Adrenal gland (tissue), 12 donors: ENCODE measurements around the gene LRRC31. TPM values are rescaled to one million over a fixed set of nuclear protein-coding genes. Genes with fewer than 3 reads are reported as not detected.

Source experiments
- DNase-seq, 7 donors: peaks; one replicate each; pipeline ENCODE4 v3.0.0-alpha.2; 2019 to 2020
- H3K27ac ChIP-seq, 5 donors: fragments of 200-600 bp; sonication (generic) in 4 of 5; 1 replicate in 3 of 5; 2 replicates in 2 of 5; pipeline versions ENCODE4 v1.5.1 to v1.8.0; 2016 to 2020; ENCODE audit warnings: mild to moderate bottlenecking in 1 of 5
- H3K27me3 ChIP-seq: fragments of 200-600 bp; 2 replicates; pipeline ENCODE4 v1.8.0; 2021
- H3K36me3 ChIP-seq, 2 donors: fragments of 200-600 bp; replicated peaks in 1 of 2; 1 replicate in 1 of 2; 2 replicates in 1 of 2; pipeline versions ENCODE4 v1.5.1 to v1.8.0; 2018 to 2022
- H3K4me1 ChIP-seq, 2 donors: fragments of 200-600 bp; replicated peaks in 1 of 2; 1 replicate in 1 of 2; 2 replicates in 1 of 2; pipeline versions ENCODE4 v1.5.1 to v1.8.0; 2018 to 2021
- H3K4me3 ChIP-seq, 4 donors: fragments of 200-600 bp; sonication (generic) in 3 of 4; one replicate each; pipeline ENCODE4 v1.5.1; 2016 to 2018
- H3K9me3 ChIP-seq, 3 donors: fragments of 200-600 bp; sonication (generic) in 1 of 3; replicated peaks in 1 of 3; 1 replicate in 2 of 3; 2 replicates in 1 of 3; pipeline versions ENCODE4 v1.5.1 to v1.8.0; 2016 to 2021
- POLR2A ChIP-seq, 2 donors: fragments of 450-650 bp; IDR thresholded peaks; one replicate each; pipeline ENCODE4 v1.6.1; 2017; ENCODE audit warnings: antibody characterized with exemption in 2 of 2, mild to moderate bottlenecking in 2 of 2, moderate library complexity in 1 of 2
- WGBS, 4 donors: extraction: QIAGEN DNeasy Blood & Tissue Kit in 2 of 4; methylation state at CpG; one replicate each; pipeline versions ENCODE4 v1.1.5 to v1.1.7; 2013 to 2017; 5-methylcytosine and 5-hydroxymethylcytosine counted together
- intact Hi-C, 2 donors: fragments of 100-400 bp; cut with DNase I; formaldehyde crosslinking; loops; one replicate each; pipeline versions ENCODE4 v1.14.1 to v1.15.0; 2022 to 2023
- polyA plus RNA-seq, 3 donors: library from polyadenylated mRNA; stranded (reverse); fragments of 200-250 nt in 2 of 3; fragments of 350-450 nt in 1 of 3; fragmentation: Illumina TruSeq in 1 of 3; extraction: RNeasy Lipid Tissue Mini Kit (QIAGEN cat#74804) in 1 of 3; gene quantifications; one replicate each; pipeline ENCODE4 v1.2.3, GENCODE V29; 2013 to 2014
- total RNA-seq, 9 donors: library from RNA; depleted of rRNA in 4 of 9; stranded (reverse); fragments of >200 nt in 4 of 9; fragments of 120-200 nt in 1 of 9; fragmentation: NEBNext Ultra II Directional in 1 of 9; extraction: Animal tissue kit (Norgen Biotek cat#: 25700) in 1 of 9; gene quantifications; one replicate each; pipeline versions ENCODE4 v1.1.0 to v1.2.4, GENCODE V29; 2013 to 2023
- TF ChIP-seq, protein P1 (sequence below), 6 experiments: fragments of 450-650 bp in 4 of 6; fragments of 200-600 bp in 2 of 6; sonication (generic) in 1 of 6; IDR thresholded peaks; 1 replicate in 5 of 6; 2 replicates in 1 of 6; pipeline versions ENCODE4 v1.5.1 to v1.8.0; 2016 to 2021; ENCODE audit warnings: antibody characterized with exemption in 6 of 6, mild to moderate bottlenecking in 2 of 6, moderate library complexity in 1 of 6
- donor health status: healthy with polysubstance abuse.
- donor health status: Bipolar disorder and iron deficiency.
- donor health status: DM: yes; HTN: yes; CAD: no.
- donor health status: DM: no; HTN: no; CAD: no.
- donor health status: DM: no; HTN: no; CAD: no.
- donor health status: DM: yes; HTN: yes; CAD: no.

The LRRC31 gene
- total and polyA plus RNA-seq, 12 donors, result 0.06 TPM; not detected in 11

DNA sequence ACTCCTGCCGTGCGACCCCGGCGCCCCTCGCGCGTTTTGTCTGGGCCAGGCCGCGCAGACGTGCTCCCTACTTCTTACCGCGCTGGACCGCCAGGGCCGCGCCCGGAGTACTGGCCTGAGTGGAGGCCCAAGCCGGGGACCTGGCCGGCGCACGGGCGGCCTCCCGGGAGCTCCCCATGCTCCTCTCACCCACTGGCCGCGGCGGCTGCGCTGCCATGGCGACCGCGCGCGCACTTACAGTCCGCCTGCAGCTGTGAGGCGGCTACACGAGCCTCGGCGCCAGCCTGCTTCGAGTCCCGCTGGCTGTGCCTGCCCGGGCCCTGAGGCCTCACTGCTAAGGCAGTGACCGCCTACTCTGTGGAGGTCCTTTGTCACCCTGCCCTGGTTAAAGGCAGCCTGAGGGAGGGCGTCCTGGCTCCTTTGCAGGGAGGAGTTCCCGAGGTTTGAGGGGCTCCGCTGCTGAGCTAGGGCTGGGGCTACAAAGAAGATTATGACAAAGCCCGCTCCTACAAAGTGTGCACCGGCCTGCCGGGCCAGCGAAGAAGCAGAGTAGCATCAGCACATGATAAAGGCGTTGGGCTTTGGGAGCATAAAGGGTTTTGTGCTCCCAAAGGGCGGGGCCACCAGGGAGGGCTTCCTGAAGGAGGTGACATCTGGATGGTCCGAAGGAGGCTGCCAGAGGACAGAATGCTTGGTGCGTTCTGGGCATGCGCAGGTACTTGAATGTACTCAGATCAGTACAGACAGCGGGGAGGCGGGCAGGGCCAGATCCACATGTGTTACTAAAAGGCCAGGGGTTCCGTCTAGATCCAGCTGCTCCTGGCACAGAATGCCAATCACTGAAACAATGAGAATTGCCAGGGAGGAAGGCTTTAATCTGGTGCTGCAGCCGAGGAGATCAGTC lies 57.2 kb downstream of the LRRC31 start, which contains the start of the genes LRRC34 and LRRIQ4:
LRRC34 (minus strand) TSS at position 573 of the 904 bp plus-strand sequence; CDS start at position 217, 356 bp downstream.
LRRIQ4 (plus strand) TSS at position 539 of the 904 bp plus-strand sequence. CDS start 9,052 bp downstream, outside the sequence.
- Histone ChIP-seq H3K9me3 (peaks cover 0 to 5% (median 0%) of the 10 kb centered on the region in 3 donors), H3K4me3 (peak within 1 kb of the TSS in 2 of 4 donors; percentile 41 to 59), H3K36me3 (no peaks in the 10 kb centered on the region), H3K27ac (peak within 1 kb of the TSS in 3 of 5 donors; percentile 19 to 66 (median 46)), H3K4me1 (peaks cover 3 to 9% of the 10 kb centered on the region in 2 donors), H3K27me3 (no peaks in the 10 kb centered on the region)
- WGBS, 4 donors, result 6 to 54% (median 26%) methylated on average over 7 to 56 of the region's 56 CpGs
- peak; percentile 57 to 91 (median 71) for DNase-seq
- TF ChIP-seq POLR2A (IDR thresholded peaks at IDR 0.05), result no peak
- TF ChIP-seq, protein P1, sequence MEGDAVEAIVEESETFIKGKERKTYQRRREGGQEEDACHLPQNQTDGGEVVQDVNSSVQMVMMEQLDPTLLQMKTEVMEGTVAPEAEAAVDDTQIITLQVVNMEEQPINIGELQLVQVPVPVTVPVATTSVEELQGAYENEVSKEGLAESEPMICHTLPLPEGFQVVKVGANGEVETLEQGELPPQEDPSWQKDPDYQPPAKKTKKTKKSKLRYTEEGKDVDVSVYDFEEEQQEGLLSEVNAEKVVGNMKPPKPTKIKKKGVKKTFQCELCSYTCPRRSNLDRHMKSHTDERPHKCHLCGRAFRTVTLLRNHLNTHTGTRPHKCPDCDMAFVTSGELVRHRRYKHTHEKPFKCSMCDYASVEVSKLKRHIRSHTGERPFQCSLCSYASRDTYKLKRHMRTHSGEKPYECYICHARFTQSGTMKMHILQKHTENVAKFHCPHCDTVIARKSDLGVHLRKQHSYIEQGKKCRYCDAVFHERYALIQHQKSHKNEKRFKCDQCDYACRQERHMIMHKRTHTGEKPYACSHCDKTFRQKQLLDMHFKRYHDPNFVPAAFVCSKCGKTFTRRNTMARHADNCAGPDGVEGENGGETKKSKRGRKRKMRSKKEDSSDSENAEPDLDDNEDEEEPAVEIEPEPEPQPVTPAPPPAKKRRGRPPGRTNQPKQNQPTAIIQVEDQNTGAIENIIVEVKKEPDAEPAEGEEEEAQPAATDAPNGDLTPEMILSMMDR (IDR thresholded peaks at IDR 0.05), result peak in 1 of 6 experiments; percentile 22
- intact Hi-C loops, result no loop called here

DNA sequence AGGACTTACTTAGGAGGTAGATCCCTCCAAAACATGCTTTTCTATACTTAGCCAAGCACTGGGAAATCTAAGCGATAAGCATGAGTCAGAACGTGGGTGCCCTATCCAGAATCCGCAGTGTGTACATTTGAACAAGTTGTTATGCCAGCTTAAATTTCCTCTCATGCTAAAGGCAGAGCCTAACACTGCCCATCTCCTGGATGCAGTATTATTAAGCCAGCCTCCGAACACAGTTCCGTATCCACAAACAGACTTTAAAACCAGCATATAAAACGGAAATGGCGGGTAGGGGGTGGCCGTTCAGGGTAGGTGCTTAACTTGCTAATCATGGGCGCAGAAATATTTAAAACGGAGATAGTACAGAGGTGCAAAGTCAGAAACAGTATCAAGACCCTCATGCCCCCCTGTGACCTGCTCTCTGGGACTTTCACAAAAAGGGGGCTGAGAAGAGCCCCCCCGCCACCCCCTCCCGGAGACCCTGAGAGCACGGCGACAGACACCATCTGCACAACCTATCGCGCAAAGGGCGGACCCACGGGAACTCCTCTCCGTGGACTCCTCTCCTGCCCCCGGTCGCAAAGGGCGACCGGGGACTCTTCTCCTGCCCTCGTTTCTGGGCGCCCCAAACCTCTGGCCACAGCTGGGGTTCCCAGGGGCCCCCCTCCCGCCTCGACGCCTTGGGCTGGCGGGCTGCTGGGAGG lies 58.0 kb downstream of the LRRC31 start:
- H3K27me3 ChIP-seq, result no peaks in the 10 kb centered on the region
- 2 to 8% (median 4%) methylated on average over 10 to 29 of the region's 29 CpGs for WGBS, 4 donors
- H3K9me3 ChIP-seq, result peaks cover 0 to 5% (median 0%) of the 10 kb centered on the region in 3 donors
- peak overlapping the region in 3 of 5 donors; percentile 19 to 66 (median 46) for H3K27ac ChIP-seq
- H3K4me3 ChIP-seq, result peak overlapping the region in 2 of 4 donors; percentile 41 to 59
- DNase-seq, result peak in 3 of 7 donors; percentile 6 to 27 (median 22)
- H3K36me3 ChIP-seq, result no peaks in the 10 kb centered on the region
- H3K4me1 ChIP-seq, result peaks cover 3 to 9% of the 10 kb centered on the region in 2 donors
- no peak for TF ChIP-seq POLR2A (IDR thresholded peaks at IDR 0.05)
- TF ChIP-seq, protein P1 (IDR thresholded peaks at IDR 0.05), result no peak
- intact Hi-C loops, result no loop called here

- no peaks in the 10 kb centered on the region for H3K9me3 ChIP-seq
- H3K4me1 ChIP-seq, result peaks cover 3 to 9% of the 10 kb centered on the region in 2 donors
- H3K4me3 ChIP-seq, result no peak overlapping the region
- 23 to 39% (median 36%) methylated on average over 2 of the region's 2 CpGs for WGBS, 4 donors
- intact Hi-C loops, result no loop called here
- no peak for DNase-seq
- no peak for TF ChIP-seq POLR2A (IDR thresholded peaks at IDR 0.05)
- TF ChIP-seq, protein P1 (IDR thresholded peaks at IDR 0.05), result no peak
- no peak overlapping the region for H3K27ac ChIP-seq
- no peaks in the 10 kb centered on the region for H3K36me3 ChIP-seq
- H3K27me3 ChIP-seq, result no peaks in the 10 kb centered on the region
These were observed 60.4 kb downstream of the LRRC31 start for GRCh38 chr3:169809230-169809795.
